Panc1 (cell line): ENCODE data around the gene KIF2A.

ENCODE experiments used
- TCF7L2 ChIP-seq: IDR thresholded peaks from 2 replicates; pipeline ENCODE4 v1.6.1; 2011; ENCODE audit warnings: mild to moderate bottlenecking, low read depth, low read length, inconsistent platforms
- TF ChIP-seq, protein P1 (sequence below): fragments of 450-650 bp; IDR thresholded peaks from 2 replicates; pipeline ENCODE4 v1.5.1; 2017; ENCODE audit warnings: mild to moderate bottlenecking

DNA sequence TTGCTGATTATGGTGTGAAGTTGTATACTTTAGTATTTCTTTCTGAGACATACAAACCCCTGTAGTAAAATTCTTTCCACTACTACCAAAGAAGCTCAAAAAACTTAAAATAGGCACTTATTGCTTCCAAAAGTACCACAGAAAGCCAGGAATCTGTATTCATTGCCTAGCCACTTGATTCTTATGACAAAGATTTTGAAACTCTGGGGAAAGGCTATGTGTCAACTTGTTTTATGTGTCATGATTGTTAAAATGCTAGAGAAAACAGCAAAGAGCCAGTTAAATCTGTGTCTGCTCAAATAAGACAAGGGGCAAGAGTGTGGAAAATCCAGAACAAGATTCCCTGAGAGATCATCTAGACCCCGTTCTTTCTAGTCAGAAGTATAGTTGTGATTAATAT, 6.0 kb downstream of the KIF2A start:
- TF ChIP-seq, protein P1, sequence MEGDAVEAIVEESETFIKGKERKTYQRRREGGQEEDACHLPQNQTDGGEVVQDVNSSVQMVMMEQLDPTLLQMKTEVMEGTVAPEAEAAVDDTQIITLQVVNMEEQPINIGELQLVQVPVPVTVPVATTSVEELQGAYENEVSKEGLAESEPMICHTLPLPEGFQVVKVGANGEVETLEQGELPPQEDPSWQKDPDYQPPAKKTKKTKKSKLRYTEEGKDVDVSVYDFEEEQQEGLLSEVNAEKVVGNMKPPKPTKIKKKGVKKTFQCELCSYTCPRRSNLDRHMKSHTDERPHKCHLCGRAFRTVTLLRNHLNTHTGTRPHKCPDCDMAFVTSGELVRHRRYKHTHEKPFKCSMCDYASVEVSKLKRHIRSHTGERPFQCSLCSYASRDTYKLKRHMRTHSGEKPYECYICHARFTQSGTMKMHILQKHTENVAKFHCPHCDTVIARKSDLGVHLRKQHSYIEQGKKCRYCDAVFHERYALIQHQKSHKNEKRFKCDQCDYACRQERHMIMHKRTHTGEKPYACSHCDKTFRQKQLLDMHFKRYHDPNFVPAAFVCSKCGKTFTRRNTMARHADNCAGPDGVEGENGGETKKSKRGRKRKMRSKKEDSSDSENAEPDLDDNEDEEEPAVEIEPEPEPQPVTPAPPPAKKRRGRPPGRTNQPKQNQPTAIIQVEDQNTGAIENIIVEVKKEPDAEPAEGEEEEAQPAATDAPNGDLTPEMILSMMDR: no peak
- no peak for TF ChIP-seq TCF7L2
